ENCODE measurements around the gene ATOH8.
A peak's percentile ranks its signal among the peaks of the same experiment; 100 is the strongest.

ATOH8 gene

GRCh38 chr2:85813211-85813981, 59.6 kb downstream of the ATOH8 start:
- Histone ChIP-seq H3K27me3 (ENCODE audit: control insufficient read depth in 1 of 2, insufficient read depth in 1 of 2, low read length in 2 of 2) (peaks cover 7 to 24% of the 10 kb centered on the region in 2 experiments), H2BK120ac (ENCODE audit: low read depth, low read length) (no peak overlapping the region), H2AK5ac (ENCODE audit: low read length, severe bottlenecking) (no peak overlapping the region), H3K27ac (ENCODE audit: low read length, poor library complexity, severe bottlenecking) (no peak overlapping the region), H4K91ac (ENCODE audit: low read length) (no peak overlapping the region), H2AFZ (ENCODE audit: low read depth, low read length) (no peak overlapping the region), H3K4me1 (ENCODE audit: control insufficient read depth, insufficient read depth, low read depth, low read length) (no peaks in the 10 kb centered on the region), H3K9ac (ENCODE audit: low read length) (no peak overlapping the region), H3K9me3 (ENCODE audit: control insufficient read depth, low read length) (no peaks in the 10 kb centered on the region), H3K79me1 (replicated peaks; ENCODE audit: low read length, poor library complexity, severe bottlenecking) (no peaks in the 10 kb centered on the region), H3K23ac (ENCODE audit: low read length in 2 of 2) (no peak overlapping the region), H3K4ac (ENCODE audit: low read depth in 1 of 2, low read length in 2 of 2) (no peak overlapping the region), H3K18ac (ENCODE audit: low read depth in 1 of 2, low read length in 2 of 2) (no peak overlapping the region), H2BK15ac (ENCODE audit: low read depth, poor library complexity, severe bottlenecking) (no peak overlapping the region), H3K36me3 (ENCODE audit: control insufficient read depth in 1 of 2, insufficient read depth in 2 of 2, low read depth in 1 of 2, low read length in 2 of 2) (no peaks in the 10 kb centered on the region), H3K4me3 (ENCODE audit: insufficient read depth in 1 of 2, low read depth in 1 of 2, low read length in 2 of 2) (no peak overlapping the region), H2BK12ac (ENCODE audit: low read length in 2 of 2) (no peak overlapping the region), H3K14ac (ENCODE audit: low read length in 2 of 2) (no peak overlapping the region), H2BK5ac (ENCODE audit: low read depth, low read length, poor library complexity, severe bottlenecking) (no peak overlapping the region), H3K4me2 (ENCODE audit: low read length, poor library complexity, severe bottlenecking) (no peak overlapping the region), H4K8ac (ENCODE audit: low read length) (no peak overlapping the region)
- no peak for DNase-seq
- 90% methylated on average over 7 of the region's 7 CpGs for WGBS

GRCh38 chr2:85813982-85814801, 60.4 kb downstream of the ATOH8 start:
- DNase-seq: peak; percentile 80
- no peak overlapping the region for H3K18ac ChIP-seq (ENCODE audit: low read depth in 1 of 2, low read length in 2 of 2)
- peaks cover 7 to 26% of the 10 kb centered on the region in 2 experiments for H3K27me3 ChIP-seq (ENCODE audit: control insufficient read depth in 1 of 2, insufficient read depth in 1 of 2, low read length in 2 of 2)
- H3K4ac ChIP-seq (ENCODE audit: low read depth in 1 of 2, low read length in 2 of 2): no peak overlapping the region
- H2AK5ac ChIP-seq (ENCODE audit: low read length, severe bottlenecking): no peak overlapping the region
- H3K36me3 ChIP-seq (ENCODE audit: control insufficient read depth in 1 of 2, insufficient read depth in 2 of 2, low read depth in 1 of 2, low read length in 2 of 2): no peaks in the 10 kb centered on the region
- H2AFZ ChIP-seq (ENCODE audit: low read depth, low read length): no peak overlapping the region
- no peak overlapping the region for H3K23ac ChIP-seq (ENCODE audit: low read length in 2 of 2)
- H2BK120ac ChIP-seq (ENCODE audit: low read depth, low read length): no peak overlapping the region
- 37% methylated on average over 13 of the region's 13 CpGs for WGBS
- no peak overlapping the region for H4K8ac ChIP-seq (ENCODE audit: low read length)
- no peaks in the 10 kb centered on the region for H3K79me1 ChIP-seq (replicated peaks; ENCODE audit: low read length, poor library complexity, severe bottlenecking)
- no peak overlapping the region for H2BK15ac ChIP-seq (ENCODE audit: low read depth, poor library complexity, severe bottlenecking)
- no peak overlapping the region for H3K14ac ChIP-seq (ENCODE audit: low read length in 2 of 2)
- H2BK5ac ChIP-seq (ENCODE audit: low read depth, low read length, poor library complexity, severe bottlenecking): no peak overlapping the region
- no peaks in the 10 kb centered on the region for H3K9me3 ChIP-seq (ENCODE audit: control insufficient read depth, low read length)
- no peak overlapping the region for H3K4me2 ChIP-seq (ENCODE audit: low read length, poor library complexity, severe bottlenecking)
- H4K91ac ChIP-seq (ENCODE audit: low read length): no peak overlapping the region
- no peak overlapping the region for H3K4me3 ChIP-seq (ENCODE audit: insufficient read depth in 1 of 2, low read depth in 1 of 2, low read length in 2 of 2)
- peak overlapping the region in 1 of 2 experiments; percentile 75 for H2BK12ac ChIP-seq (ENCODE audit: low read length in 2 of 2)
- no peaks in the 10 kb centered on the region for H3K4me1 ChIP-seq (ENCODE audit: control insufficient read depth, insufficient read depth, low read depth, low read length)
- no peak overlapping the region for H3K9ac ChIP-seq (ENCODE audit: low read length)
- H3K27ac ChIP-seq (ENCODE audit: low read length, poor library complexity, severe bottlenecking): no peak overlapping the region

- Histone ChIP-seq H3K18ac (ENCODE audit: low read depth in 1 of 2, low read length in 2 of 2) (no peak overlapping the region), H3K27me3 (ENCODE audit: control insufficient read depth in 1 of 2, insufficient read depth in 1 of 2, low read length in 2 of 2) (peaks cover 10 to 30% of the 10 kb centered on the region in 2 experiments), H3K9me3 (ENCODE audit: control insufficient read depth, low read length) (no peaks in the 10 kb centered on the region), H2BK120ac (ENCODE audit: low read depth, low read length) (no peak overlapping the region), H4K91ac (ENCODE audit: low read length) (no peak overlapping the region), H3K36me3 (ENCODE audit: control insufficient read depth in 1 of 2, insufficient read depth in 2 of 2, low read depth in 1 of 2, low read length in 2 of 2) (no peaks in the 10 kb centered on the region), H3K23ac (ENCODE audit: low read length in 2 of 2) (no peak overlapping the region), H3K27ac (ENCODE audit: low read length, poor library complexity, severe bottlenecking) (no peak overlapping the region), H2AK5ac (ENCODE audit: low read length, severe bottlenecking) (no peak overlapping the region), H3K4ac (ENCODE audit: low read depth in 1 of 2, low read length in 2 of 2) (no peak overlapping the region), H3K4me2 (ENCODE audit: low read length, poor library complexity, severe bottlenecking) (no peak overlapping the region), H2BK15ac (ENCODE audit: low read depth, poor library complexity, severe bottlenecking) (no peak overlapping the region), H3K79me1 (replicated peaks; ENCODE audit: low read length, poor library complexity, severe bottlenecking) (no peaks in the 10 kb centered on the region), H4K8ac (ENCODE audit: low read length) (no peak overlapping the region), H2BK12ac (ENCODE audit: low read length in 2 of 2) (no peak overlapping the region), H3K9ac (ENCODE audit: low read length) (no peak overlapping the region), H2BK5ac (ENCODE audit: low read depth, low read length, poor library complexity, severe bottlenecking) (no peak overlapping the region), H3K4me3 (ENCODE audit: insufficient read depth in 1 of 2, low read depth in 1 of 2, low read length in 2 of 2) (no peak overlapping the region), H3K14ac (ENCODE audit: low read length in 2 of 2) (no peak overlapping the region), H2AFZ (ENCODE audit: low read depth, low read length) (no peak overlapping the region), H3K4me1 (ENCODE audit: control insufficient read depth, insufficient read depth, low read depth, low read length) (no peaks in the 10 kb centered on the region)
- 78% methylated on average over 8 of the region's 10 CpGs for WGBS
- DNase-seq: no peak
Observed at GRCh38 chr2:85814802-85815550, 61.2 kb downstream of the ATOH8 start.

Data from mesenchymal stem cell (in vitro differentiated cells and primary cell).